ENCODE data around the gene ZMYND11. TPM values are rescaled to one million over a fixed set of nuclear protein-coding genes. Genes with fewer than 3 reads are reported as not detected.

ZMYND11 gene
- total RNA-seq, 4 donors from 2014 or later = 55.6 to 95.1 (median 70.8) TPM

GRCh38 chr10:184174-184573 is 48.9 kb downstream of the ZMYND11 start:
- TF ChIP-seq CTCF (IDR thresholded peaks at IDR 0.05; ENCODE audit: low read depth) = no peak

- no peak for TF ChIP-seq CTCF (IDR thresholded peaks at IDR 0.05; ENCODE audit: low read depth)
Measured at GRCh38 chr10:184911-185310, 49.7 kb downstream of the ZMYND11 start.

GRCh38 chr10:186911-187310 is 51.7 kb downstream of the ZMYND11 start:
- TF ChIP-seq CTCF (IDR thresholded peaks at IDR 0.05; ENCODE audit: low read depth) = no peak

- TF ChIP-seq CTCF (IDR thresholded peaks at IDR 0.05; ENCODE audit: low read depth) = no peak
Measured at GRCh38 chr10:188546-188945, 53.3 kb downstream of the ZMYND11 start.

- TF ChIP-seq CTCF (IDR thresholded peaks at IDR 0.05; ENCODE audit: low read depth) = no peak
Measured at GRCh38 chr10:190216-190615, 55.0 kb downstream of the ZMYND11 start.

- TF ChIP-seq CTCF (IDR thresholded peaks at IDR 0.05; ENCODE audit: low read depth) = no peak
Measured at GRCh38 chr10:191703-192518, 56.7 kb downstream of the ZMYND11 start.

- TF ChIP-seq CTCF (IDR thresholded peaks at IDR 0.05; ENCODE audit: low read depth) = no peak
Measured at GRCh38 chr10:194281-194680, 59.0 kb downstream of the ZMYND11 start.
